ENCODE results near the gene KLF4.
"Not testable (repeated sequence)": the region's sequence is repeated elsewhere in the genome, so short reads cannot be mapped to it uniquely, and the experiment has no call there.

Gene KLF4

GRCh38 chr9:107489687-107490605, at the start of gene KLF4:
Gene KLF4, minus strand, starts transcription at chr9:107489769. Its CDS starts 597 bp downstream, at chr9:107489172.
- peak within 1 kb of the TSS; percentile 33 to 63 for H3K27ac Mint-ChIP-seq
- peaks cover 80% of the 10 kb centered on the region for H3K27me3 Mint-ChIP-seq
- H3K4me3 Mint-ChIP-seq, result peak within 1 kb of the TSS; percentile 82 to 86
- no peaks in the 10 kb centered on the region for H3K9me3 Mint-ChIP-seq
- ATAC-seq (peak; percentile 86), DNase-seq (peak; percentile 66 to 74)
- H3K4me1 Mint-ChIP-seq, result peaks cover 39% of the 10 kb centered on the region

GRCh38 chr9:107536462-107536861, 46.9 kb upstream of the KLF4 start:
- H3K27me3 Mint-ChIP-seq, result no peaks in the 10 kb centered on the region
- DNase-seq (no peak), ATAC-seq (no peak)
- H3K4me3 Mint-ChIP-seq, result no peak overlapping the region
- no peaks in the 10 kb centered on the region for H3K9me3 Mint-ChIP-seq
- H3K4me1 Mint-ChIP-seq, result no peaks in the 10 kb centered on the region
- no peak overlapping the region for H3K27ac Mint-ChIP-seq

GRCh38 chr9:107534510-107535078, 45.0 kb upstream of the KLF4 start:
- ATAC-seq (no peak), DNase-seq (no peak)
- Mint-ChIP-seq H3K4me3 (no peak overlapping the region), H3K9me3 (no peaks in the 10 kb centered on the region), H3K27me3 (no peaks in the 10 kb centered on the region), H3K4me1 (no peaks in the 10 kb centered on the region), H3K27ac (no peak overlapping the region)

GRCh38 chr9:107530679-107531078, 41.1 kb upstream of the KLF4 start:
- Mint-ChIP-seq H3K4me3 (no peak overlapping the region), H3K4me1 (no peaks in the 10 kb centered on the region), H3K27me3 (no peaks in the 10 kb centered on the region), H3K9me3 (peaks cover 0 to 5% of the 10 kb centered on the region in 2 donors), H3K27ac (no peak overlapping the region)
- ATAC-seq (no peak), DNase-seq (no peak)

GRCh38 chr9:107528686-107529085, 39.1 kb upstream of the KLF4 start:
- no peaks in the 10 kb centered on the region for H3K27me3 Mint-ChIP-seq
- no peak overlapping the region for H3K4me3 Mint-ChIP-seq
- peaks cover 0 to 5% of the 10 kb centered on the region in 2 donors for H3K9me3 Mint-ChIP-seq
- no peak for ATAC-seq
- no peak for DNase-seq
- no peaks in the 10 kb centered on the region for H3K4me1 Mint-ChIP-seq
- no peak overlapping the region for H3K27ac Mint-ChIP-seq

- DNase-seq, result no peak
- no peaks in the 10 kb centered on the region for H3K4me1 Mint-ChIP-seq
- H3K9me3 Mint-ChIP-seq, result peaks cover 5 to 21% of the 10 kb centered on the region in 2 donors
- H3K27ac Mint-ChIP-seq, result no peak overlapping the region
- no peak for ATAC-seq
- no peak overlapping the region for H3K4me3 Mint-ChIP-seq
- H3K27me3 Mint-ChIP-seq, result no peaks in the 10 kb centered on the region
Measured at GRCh38 chr9:107523539-107523938, 34.0 kb upstream of the KLF4 start.

- no peak for DNase-seq
- no peak for ATAC-seq
- H3K4me3 Mint-ChIP-seq, result no peak overlapping the region
- no peaks in the 10 kb centered on the region for H3K4me1 Mint-ChIP-seq
- H3K27me3 Mint-ChIP-seq, result peaks cover 7% of the 10 kb centered on the region
- peaks cover 14 to 30% of the 10 kb centered on the region in 2 donors for H3K9me3 Mint-ChIP-seq
- H3K27ac Mint-ChIP-seq, result no peak overlapping the region
Measured at GRCh38 chr9:107520186-107520585, 30.6 kb upstream of the KLF4 start.

GRCh38 chr9:107518037-107518807, 28.7 kb upstream of the KLF4 start:
- Mint-ChIP-seq H3K27ac (no peak overlapping the region), H3K27me3 (peaks cover 12% of the 10 kb centered on the region), H3K4me3 (no peak overlapping the region), H3K4me1 (no peaks in the 10 kb centered on the region), H3K9me3 (peaks cover 14 to 30% of the 10 kb centered on the region in 2 donors)
- ATAC-seq (no peak), DNase-seq (no peak)

GRCh38 chr9:107513464-107514100, 24.0 kb upstream of the KLF4 start:
- peaks cover 10 to 14% of the 10 kb centered on the region in 2 donors for H3K9me3 Mint-ChIP-seq
- DNase-seq, result no peak
- ATAC-seq, result no peak
- H3K4me1 Mint-ChIP-seq, result no peaks in the 10 kb centered on the region
- no peak overlapping the region for H3K27ac Mint-ChIP-seq
- peaks cover 22% of the 10 kb centered on the region for H3K27me3 Mint-ChIP-seq
- no peak overlapping the region for H3K4me3 Mint-ChIP-seq

GRCh38 chr9:107504585-107505455, 15.3 kb upstream of the KLF4 start:
- Mint-ChIP-seq H3K4me3 (no peak overlapping the region), H3K27me3 (peaks cover 7% of the 10 kb centered on the region), H3K9me3 (no peaks in the 10 kb centered on the region), H3K27ac (no peak overlapping the region), H3K4me1 (no peaks in the 10 kb centered on the region)
- DNase-seq (no peak), ATAC-seq (no peak)

- no peak for ATAC-seq
- no peaks in the 10 kb centered on the region for H3K4me1 Mint-ChIP-seq
Measured at GRCh38 chr9:107502464-107502863, 12.9 kb upstream of the KLF4 start.

GRCh38 chr9:107500421-107501200, 11.0 kb upstream of the KLF4 start:
- H3K4me3 Mint-ChIP-seq, H3K9me3 Mint-ChIP-seq, H3K4me1 Mint-ChIP-seq, DNase-seq, H3K27me3 Mint-ChIP-seq, H3K27ac Mint-ChIP-seq, ATAC-seq: not testable (repeated sequence)

More at GRCh38 chr9:107502464-107502863, 12.9 kb upstream of the KLF4 start:
- Mint-ChIP-seq H3K27ac (no peak overlapping the region), H3K4me3 (no peak overlapping the region), H3K27me3 (no peaks in the 10 kb centered on the region), H3K9me3 (no peaks in the 10 kb centered on the region)
- DNase-seq, result no peak

- H3K27ac Mint-ChIP-seq, result no peak overlapping the region
- no peak for ATAC-seq
- no peaks in the 10 kb centered on the region for H3K9me3 Mint-ChIP-seq
- H3K4me1 Mint-ChIP-seq, result no peaks in the 10 kb centered on the region
- no peak for DNase-seq
- peaks cover 31% of the 10 kb centered on the region for H3K27me3 Mint-ChIP-seq
- H3K4me3 Mint-ChIP-seq, result no peak overlapping the region
Measured at GRCh38 chr9:107496976-107497375, 7.4 kb upstream of the KLF4 start.

GRCh38 chr9:107492381-107492970, 2.9 kb upstream of the KLF4 start:
- H3K27me3 Mint-ChIP-seq, result peaks cover 71% of the 10 kb centered on the region
- H3K4me1 Mint-ChIP-seq, result peaks cover 32% of the 10 kb centered on the region
- no peak for ATAC-seq
- no peak overlapping the region for H3K27ac Mint-ChIP-seq
- no peak for DNase-seq
- no peak overlapping the region for H3K4me3 Mint-ChIP-seq
- H3K9me3 Mint-ChIP-seq, result no peaks in the 10 kb centered on the region
